GM18499 (cell line): ENCODE results near the gene SNX22.

Experiments used
- ATAC-seq: cut with Tn5 transposase; IDR thresholded peaks from one replicate; pipeline ENCODE4 v1.9.1; 2021; ENCODE audit warnings: moderate number of reproducible peaks; ENCODE audit not compliant: insufficient read depth, unreplicated experiment

Gene SNX22

DNA sequence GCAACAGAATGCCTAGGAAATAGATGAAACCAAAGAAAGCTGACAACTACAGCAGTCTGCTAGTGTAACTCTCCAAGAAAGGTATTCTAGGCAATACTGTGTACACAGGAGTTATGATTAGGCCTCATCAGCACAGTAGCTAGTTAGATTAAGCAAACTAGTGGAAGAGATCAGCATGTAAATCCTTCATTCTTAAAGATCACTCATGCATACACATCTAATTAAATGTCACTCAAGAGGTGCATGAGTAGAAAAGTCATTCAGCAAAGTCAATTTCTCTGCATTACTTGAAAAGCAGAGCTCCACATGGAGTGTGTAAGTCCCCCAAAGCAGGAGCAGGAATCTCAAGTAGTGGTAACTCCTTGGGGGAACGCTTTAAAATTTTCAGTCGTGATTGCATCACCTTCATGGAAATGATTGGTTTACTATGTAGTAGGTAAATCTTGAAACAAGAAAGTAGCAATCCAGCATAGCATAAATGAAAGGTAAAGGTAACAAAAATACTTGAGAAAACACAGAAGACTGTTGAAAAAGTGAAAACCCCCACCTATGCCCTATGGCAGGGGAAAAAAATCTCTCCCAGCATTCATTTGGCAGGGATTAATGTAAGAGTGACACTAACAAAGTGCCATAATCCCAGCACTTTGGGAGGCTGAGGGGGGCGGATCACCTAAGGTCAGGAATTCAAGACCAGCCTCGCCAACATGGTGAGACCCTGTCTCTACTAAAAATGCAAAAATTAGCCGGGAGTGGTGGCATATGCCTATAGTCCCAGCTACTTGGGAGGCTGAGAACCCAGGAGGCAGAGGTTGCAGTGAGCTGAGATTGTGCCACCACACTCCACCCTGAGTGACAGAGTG is 40.7 kb downstream of the SNX22 start:
- no peak for ATAC-seq

DNA sequence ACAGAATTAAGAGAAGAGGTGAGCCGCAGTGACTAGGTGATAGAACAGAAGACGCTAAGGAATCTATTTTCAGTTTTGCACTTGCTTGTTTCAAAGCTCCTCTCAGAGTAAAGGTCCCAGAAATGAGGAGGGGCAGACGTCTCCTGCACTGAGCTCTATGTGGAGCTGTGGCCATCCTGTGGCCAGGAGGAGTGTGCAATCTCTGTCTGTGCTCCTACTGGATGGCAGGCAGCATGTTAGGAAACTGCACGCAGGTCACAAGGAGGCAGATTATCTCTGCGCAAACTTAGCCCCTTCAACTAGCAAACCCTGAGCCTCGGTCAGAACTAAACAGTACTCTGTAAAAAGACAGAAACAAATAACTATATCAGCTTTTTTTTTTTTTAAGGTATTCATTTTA is 42.4 kb downstream of the SNX22 start:
- ATAC-seq, result no peak

DNA sequence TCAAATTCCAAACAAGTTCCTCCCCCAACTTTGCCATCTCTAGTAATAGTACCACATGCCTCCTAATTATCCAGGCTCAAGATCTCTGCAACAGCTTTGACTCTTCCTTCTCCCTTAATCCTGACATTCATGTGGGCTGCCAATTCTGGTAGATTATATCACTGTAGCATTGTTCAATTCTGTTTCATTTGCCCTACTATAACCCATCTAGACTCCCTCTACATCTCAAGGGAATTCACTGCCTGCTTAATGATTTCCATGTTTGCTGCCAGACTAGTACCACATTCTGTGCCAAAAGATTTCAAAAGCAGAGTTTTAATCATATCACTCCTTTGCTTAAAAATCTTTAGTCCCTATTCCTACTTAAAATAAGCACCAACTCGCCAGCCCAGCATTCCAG is 45.9 kb downstream of the SNX22 start:
- ATAC-seq, result no peak

DNA sequence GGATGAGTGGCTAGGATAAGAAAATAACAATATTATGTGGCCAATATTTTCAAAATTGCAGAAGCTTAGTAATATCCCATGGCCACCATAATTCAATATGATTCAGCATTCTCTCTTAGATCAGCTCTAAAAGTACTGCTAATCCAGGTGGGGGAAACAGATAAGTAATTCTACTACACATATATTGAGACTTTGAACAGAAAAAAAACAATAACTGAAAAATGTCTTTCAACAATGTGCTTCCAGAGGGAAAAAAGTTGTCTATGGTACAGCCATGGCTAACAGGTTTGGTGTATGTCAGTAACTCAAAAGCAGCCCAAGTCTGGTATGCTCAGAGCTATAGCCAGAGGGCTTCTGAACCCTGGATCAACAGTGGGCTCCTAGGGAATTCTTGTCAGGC is 53.7 kb downstream of the SNX22 start:
- no peak for ATAC-seq
